Measurements from ENCODE around the gene CLSTN1. TPM values are rescaled to one million over a fixed set of nuclear protein-coding genes. Genes with fewer than 3 reads are reported as not detected.

The CLSTN1 gene
- total and polyA plus RNA-seq, 10 of the 15 experiments (the other 5 are each of a cell fraction or from before 2014, with no cell fraction given), result 2.7 to 64.4 (median 23.2) TPM

DNA sequence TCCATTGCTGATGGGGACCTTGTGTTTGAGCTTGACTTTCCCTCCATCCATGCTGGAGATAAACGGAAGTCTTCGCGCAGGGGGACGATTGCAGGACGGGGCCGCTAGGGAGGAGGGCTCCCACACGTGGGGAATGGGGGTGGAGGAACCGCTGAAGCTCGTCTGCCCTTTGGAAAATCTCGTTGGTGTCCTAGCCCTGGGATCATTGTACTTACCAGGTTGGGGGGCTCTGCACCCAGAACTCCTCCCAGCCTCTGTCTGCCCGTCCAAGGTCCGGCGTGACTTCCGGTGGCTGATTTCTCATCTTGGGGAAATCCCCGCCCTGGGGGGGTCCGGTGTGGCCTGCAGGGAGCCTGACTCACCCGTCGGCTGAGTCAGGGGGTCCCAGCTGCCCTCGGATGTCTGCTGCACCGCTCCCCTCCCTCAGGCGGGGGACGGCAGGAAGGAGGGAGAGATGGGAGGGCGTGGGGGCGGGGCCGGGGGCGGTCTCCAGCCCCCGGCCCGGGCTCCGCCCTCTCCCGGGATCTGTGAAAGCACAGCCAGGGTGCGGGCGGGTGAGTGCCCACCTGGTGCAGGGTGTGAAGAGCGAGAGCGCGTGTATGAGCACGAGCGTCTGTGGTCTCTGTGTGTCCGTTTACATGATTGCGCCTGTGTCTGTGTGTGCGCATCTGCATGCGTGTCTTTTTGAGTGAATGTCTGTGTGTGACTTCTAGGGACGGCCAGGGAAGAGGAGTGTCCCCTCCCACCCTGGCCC is 136.5 kb downstream of the CLSTN1 start:
- Histone ChIP-seq H3K27me3 (replicated peaks in 1 of 2; ENCODE audit: control insufficient read depth in 2 of 2, insufficient read depth in 2 of 2, low read length in 1 of 2) (no peaks in the 10 kb centered on the region), H2AFZ (ENCODE audit: control insufficient read depth, low read depth, low read length) (peak overlapping the region; percentile 54), H3K79me2 (ENCODE audit: control insufficient read depth, insufficient read depth, low read length) (peaks cover 89% of the 10 kb centered on the region), H3K36me3 (ENCODE audit: control insufficient read depth in 2 of 2, insufficient read depth in 2 of 2, low read length in 1 of 2) (peaks cover 9 to 13% of the 10 kb centered on the region in 2 experiments; a peak in 3 of 4 replicates), H3K9me3 (replicated peaks; ENCODE audit: control insufficient read depth, insufficient read depth, low read length) (no peaks in the 10 kb centered on the region), H3K9ac (ENCODE audit: control insufficient read depth, insufficient read depth, low read length) (peak overlapping the region; percentile 76), H3K4me2 (ENCODE audit: control insufficient read depth, insufficient read depth) (peak overlapping the region; percentile 97), H4K20me1 (ENCODE audit: control insufficient read depth, insufficient read depth) (peaks cover 2% of the 10 kb centered on the region; the same call in 1 of the 2 replicates), H3K27ac (ENCODE audit: control insufficient read depth, insufficient read depth) (peak overlapping the region; percentile 82), H3K4me1 (ENCODE audit: control insufficient read depth, insufficient read depth, low read length) (peaks cover 27% of the 10 kb centered on the region), H3K4me3 (peak overlapping the region; percentile 96)
- ChIA-PET POLR2A (interaction anchor here (0.6 to 5.7 kb wide), 8 partner anchors 10 to 1980 kb away, joined by 3 to 67 read pairs (median 4); partner anchors contain the start of gene PIK3CD), CTCF (interaction anchor here (0.6 to 5.6 kb wide), 6 partner anchors 33 to 540 kb away, joined by 4 to 50 read pairs (median 7); no protein-coding TSS in a partner anchor), RAD21 (ENCODE audit: unreplicated experiment) (interaction anchor here (0.6 to 4.6 kb wide), 7 partner anchors 28 to 623 kb away, joined by 3 to 37 read pairs (median 4); partner anchors contain the start of gene PIK3CD), SMC1A (ENCODE audit: uncharacterized antibody, unreplicated experiment) (interaction anchor here (1.0 to 4.7 kb wide), 4 partner anchors 19 to 60 kb away, joined by 4 to 56 read pairs (median 24); no protein-coding TSS in a partner anchor)
- intact Hi-C loops (cut with micrococcal nuclease; ENCODE audit: unreplicated experiment), result loop anchor here (2.0 kb wide), 1 partner anchor 60 kb away; no protein-coding TSS in a partner anchor
- TSS peak; percentile 71 for BruUV-seq (replicated peaks)
- in situ Hi-C loops (cut with MboI), result no loop called here
- DNase-seq (ENCODE audit: low read depth, low spot score), result no peak
- no peak for FAIRE-seq
- peak; percentile 69 for ATAC-seq
- WGBS (ENCODE audit: insufficient coverage, insufficient replicate concordance, low lambda C conversion rate, missing lambda C conversion rate), result under 1% methylated on average over 38 of the region's 42 CpGs
- TF ChIP-seq SIX5 (IDR thresholded peaks at IDR 0.05; ENCODE audit: low read depth, low read length, severe bottlenecking), result no peak
- no peak for TF ChIP-seq CHD2 (IDR thresholded peaks at IDR 0.05; ENCODE audit: borderline replicate concordance, low read depth, low read length)
- TF ChIP-seq FOXK2 (IDR thresholded peaks at IDR 0.05), result no peak
- TF ChIP-seq, protein P1, sequence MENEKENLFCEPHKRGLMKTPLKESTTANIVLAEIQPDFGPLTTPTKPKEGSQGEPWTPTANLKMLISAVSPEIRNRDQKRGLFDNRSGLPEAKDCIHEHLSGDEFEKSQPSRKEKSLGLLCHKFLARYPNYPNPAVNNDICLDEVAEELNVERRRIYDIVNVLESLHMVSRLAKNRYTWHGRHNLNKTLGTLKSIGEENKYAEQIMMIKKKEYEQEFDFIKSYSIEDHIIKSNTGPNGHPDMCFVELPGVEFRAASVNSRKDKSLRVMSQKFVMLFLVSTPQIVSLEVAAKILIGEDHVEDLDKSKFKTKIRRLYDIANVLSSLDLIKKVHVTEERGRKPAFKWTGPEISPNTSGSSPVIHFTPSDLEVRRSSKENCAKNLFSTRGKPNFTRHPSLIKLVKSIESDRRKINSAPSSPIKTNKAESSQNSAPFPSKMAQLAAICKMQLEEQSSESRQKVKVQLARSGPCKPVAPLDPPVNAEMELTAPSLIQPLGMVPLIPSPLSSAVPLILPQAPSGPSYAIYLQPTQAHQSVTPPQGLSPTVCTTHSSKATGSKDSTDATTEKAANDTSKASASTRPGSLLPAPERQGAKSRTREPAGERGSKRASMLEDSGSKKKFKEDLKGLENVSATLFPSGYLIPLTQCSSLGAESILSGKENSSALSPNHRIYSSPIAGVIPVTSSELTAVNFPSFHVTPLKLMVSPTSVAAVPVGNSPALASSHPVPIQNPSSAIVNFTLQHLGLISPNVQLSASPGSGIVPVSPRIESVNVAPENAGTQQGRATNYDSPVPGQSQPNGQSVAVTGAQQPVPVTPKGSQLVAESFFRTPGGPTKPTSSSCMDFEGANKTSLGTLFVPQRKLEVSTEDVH (IDR thresholded peaks at IDR 0.05; ENCODE audit: low read depth, partially characterized antibody), result no peak
- no peak for TF ChIP-seq CREB1 (IDR thresholded peaks at IDR 0.05; ENCODE audit: low read depth)
- TF ChIP-seq CHD4 (IDR thresholded peaks at IDR 0.05), result no peak
- TF ChIP-seq, protein P2, sequence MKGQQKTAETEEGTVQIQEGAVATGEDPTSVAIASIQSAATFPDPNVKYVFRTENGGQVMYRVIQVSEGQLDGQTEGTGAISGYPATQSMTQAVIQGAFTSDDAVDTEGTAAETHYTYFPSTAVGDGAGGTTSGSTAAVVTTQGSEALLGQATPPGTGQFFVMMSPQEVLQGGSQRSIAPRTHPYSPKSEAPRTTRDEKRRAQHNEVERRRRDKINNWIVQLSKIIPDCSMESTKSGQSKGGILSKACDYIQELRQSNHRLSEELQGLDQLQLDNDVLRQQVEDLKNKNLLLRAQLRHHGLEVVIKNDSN (IDR thresholded peaks at IDR 0.05; ENCODE audit: borderline replicate concordance, extremely low read length, insufficient read depth, low read depth, low read length), result no peak
- no peak for TF ChIP-seq FOXM1 (IDR thresholded peaks at IDR 0.05; ENCODE audit: low read depth, low read length)
- no peak for TF ChIP-seq NR2C2 (IDR thresholded peaks at IDR 0.05; ENCODE audit: borderline replicate concordance, control insufficient read depth, insufficient read length, low read depth)
- TF ChIP-seq, protein P3, sequence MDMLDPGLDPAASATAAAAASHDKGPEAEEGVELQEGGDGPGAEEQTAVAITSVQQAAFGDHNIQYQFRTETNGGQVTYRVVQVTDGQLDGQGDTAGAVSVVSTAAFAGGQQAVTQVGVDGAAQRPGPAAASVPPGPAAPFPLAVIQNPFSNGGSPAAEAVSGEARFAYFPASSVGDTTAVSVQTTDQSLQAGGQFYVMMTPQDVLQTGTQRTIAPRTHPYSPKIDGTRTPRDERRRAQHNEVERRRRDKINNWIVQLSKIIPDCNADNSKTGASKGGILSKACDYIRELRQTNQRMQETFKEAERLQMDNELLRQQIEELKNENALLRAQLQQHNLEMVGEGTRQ (IDR thresholded peaks at IDR 0.05; ENCODE audit: borderline replicate concordance, low read depth, low read length), result no peak
- TF ChIP-seq CHD1 (IDR thresholded peaks at IDR 0.05; ENCODE audit: low read depth, low read length), result no peak
- TF ChIP-seq, protein P4, sequence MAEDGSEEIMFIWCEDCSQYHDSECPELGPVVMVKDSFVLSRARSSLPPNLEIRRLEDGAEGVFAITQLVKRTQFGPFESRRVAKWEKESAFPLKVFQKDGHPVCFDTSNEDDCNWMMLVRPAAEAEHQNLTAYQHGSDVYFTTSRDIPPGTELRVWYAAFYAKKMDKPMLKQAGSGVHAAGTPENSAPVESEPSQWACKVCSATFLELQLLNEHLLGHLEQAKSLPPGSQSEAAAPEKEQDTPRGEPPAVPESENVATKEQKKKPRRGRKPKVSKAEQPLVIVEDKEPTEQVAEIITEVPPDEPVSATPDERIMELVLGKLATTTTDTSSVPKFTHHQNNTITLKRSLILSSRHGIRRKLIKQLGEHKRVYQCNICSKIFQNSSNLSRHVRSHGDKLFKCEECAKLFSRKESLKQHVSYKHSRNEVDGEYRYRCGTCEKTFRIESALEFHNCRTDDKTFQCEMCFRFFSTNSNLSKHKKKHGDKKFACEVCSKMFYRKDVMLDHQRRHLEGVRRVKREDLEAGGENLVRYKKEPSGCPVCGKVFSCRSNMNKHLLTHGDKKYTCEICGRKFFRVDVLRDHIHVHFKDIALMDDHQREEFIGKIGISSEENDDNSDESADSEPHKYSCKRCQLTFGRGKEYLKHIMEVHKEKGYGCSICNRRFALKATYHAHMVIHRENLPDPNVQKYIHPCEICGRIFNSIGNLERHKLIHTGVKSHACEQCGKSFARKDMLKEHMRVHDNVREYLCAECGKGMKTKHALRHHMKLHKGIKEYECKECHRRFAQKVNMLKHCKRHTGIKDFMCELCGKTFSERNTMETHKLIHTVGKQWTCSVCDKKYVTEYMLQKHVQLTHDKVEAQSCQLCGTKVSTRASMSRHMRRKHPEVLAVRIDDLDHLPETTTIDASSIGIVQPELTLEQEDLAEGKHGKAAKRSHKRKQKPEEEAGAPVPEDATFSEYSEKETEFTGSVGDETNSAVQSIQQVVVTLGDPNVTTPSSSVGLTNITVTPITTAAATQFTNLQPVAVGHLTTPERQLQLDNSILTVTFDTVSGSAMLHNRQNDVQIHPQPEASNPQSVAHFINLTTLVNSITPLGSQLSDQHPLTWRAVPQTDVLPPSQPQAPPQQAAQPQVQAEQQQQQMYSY (CRISPR knock-in tag; IDR thresholded peaks at IDR 0.05), result no peak
